Erythroblast (primary cell): ENCODE measurements around the gene RAB20.

Experiments used
- GATA1 ChIP-seq: IDR thresholded peaks from 2 replicates; pipeline ENCODE4 v1.6.1; 2011; ENCODE audit warnings: low read depth, mild to moderate bottlenecking, control low read depth, low read length, moderate library complexity
- POLR2A ChIP-seq: IDR thresholded peaks from 2 replicates; pipeline ENCODE4 v1.6.1; 2011; ENCODE audit warnings: mild to moderate bottlenecking, low read length

GRCh38 chr13:110476220-110476617 is 85.3 kb downstream of the RAB20 start:
- no peak for TF ChIP-seq POLR2A
- TF ChIP-seq GATA1: no peak
